Measurements from ENCODE around the gene PLEKHG4B.
"Not testable (repeated sequence)": the region's sequence is repeated elsewhere in the genome, so short reads cannot be mapped to it uniquely, and the experiment has no call there.

PLEKHG4B gene

GRCh38 chr5:219991-220390 is 128.0 kb downstream of the PLEKHG4B start:
- H2AK5ac ChIP-seq (ENCODE audit: low read depth, low read length): no peak overlapping the region
- H2BK12ac ChIP-seq (ENCODE audit: low read length): no peak overlapping the region
- no peak overlapping the region for H3K14ac ChIP-seq (ENCODE audit: low read length)
- H3K9me3 ChIP-seq (replicated peaks in 1 of 2; ENCODE audit: control insufficient read depth in 2 of 2, insufficient read depth in 1 of 2, low read depth in 1 of 2, low read length in 2 of 2): no peaks in the 10 kb centered on the region
- H2BK15ac ChIP-seq (ENCODE audit: low read length): no peak overlapping the region
- WGBS, 2 donors (ENCODE audit: extremely low coverage in 2 of 2, insufficient read length in 2 of 2, insufficient replicate concordance in 1 of 2): no CpG with 5 or more reads among the region's 4 CpGs
- peaks cover 4% of the 10 kb centered on the region for H3K79me1 ChIP-seq (ENCODE audit: low read depth, low read length)
- H2BK120ac ChIP-seq (ENCODE audit: low read depth, low read length): no peak overlapping the region
- H3K4ac ChIP-seq (ENCODE audit: low read length): no peak overlapping the region
- no peak for DNase-seq (ENCODE audit: low spot score)
- no peak overlapping the region for H4K91ac ChIP-seq (ENCODE audit: low read depth, low read length, poor library complexity)
- H3K4me3 ChIP-seq (ENCODE audit: low read length in 2 of 2): no peak overlapping the region
- peaks cover 3 to 8% of the 10 kb centered on the region in 2 donors for H3K4me1 ChIP-seq (ENCODE audit: control insufficient read depth in 2 of 2, insufficient read depth in 1 of 2, low read depth in 1 of 2, low read length in 2 of 2)
- H3K36me3 ChIP-seq (replicated peaks in 1 of 2; ENCODE audit: control insufficient read depth in 2 of 2, insufficient read depth in 2 of 2, low read length in 2 of 2): peaks cover 9 to 33% of the 10 kb centered on the region in 2 donors
- no peak overlapping the region for H3K27ac ChIP-seq (replicated peaks; ENCODE audit: low read length)
- H3K18ac ChIP-seq (ENCODE audit: low read length): no peak overlapping the region
- no peak overlapping the region for H3K4me2 ChIP-seq (ENCODE audit: insufficient read depth, low read length, poor library complexity, severe bottlenecking)
- no peak overlapping the region for H2AFZ ChIP-seq (ENCODE audit: low read length)
- no peak overlapping the region for H3K9ac ChIP-seq (ENCODE audit: low read depth, low read length, poor library complexity)
- H2BK5ac ChIP-seq (ENCODE audit: low read length): no peak overlapping the region
- H3K27me3 ChIP-seq (ENCODE audit: control insufficient read depth in 3 of 3, insufficient read depth in 3 of 3, low read depth in 1 of 3, low read length in 3 of 3): no peaks in the 10 kb centered on the region
- no peak overlapping the region for H3K23ac ChIP-seq (ENCODE audit: low read depth, low read length, poor library complexity)
- no peak overlapping the region for H4K8ac ChIP-seq (ENCODE audit: low read depth, low read length)

GRCh38 chr5:222951-223715 is 131.2 kb downstream of the PLEKHG4B start:
- not testable (repeated sequence) for H3K27ac ChIP-seq (replicated peaks; ENCODE audit: low read length); H3K4me3 ChIP-seq (ENCODE audit: low read length in 2 of 2); H2BK12ac ChIP-seq (ENCODE audit: low read length); H3K9ac ChIP-seq (ENCODE audit: low read depth, low read length, poor library complexity); H4K91ac ChIP-seq (ENCODE audit: low read depth, low read length, poor library complexity); H3K27me3 ChIP-seq (ENCODE audit: control insufficient read depth in 3 of 3, insufficient read depth in 3 of 3, low read depth in 1 of 3, low read length in 3 of 3); H3K79me1 ChIP-seq (ENCODE audit: low read depth, low read length); H3K18ac ChIP-seq (ENCODE audit: low read length); H2BK120ac ChIP-seq (ENCODE audit: low read depth, low read length); H3K14ac ChIP-seq (ENCODE audit: low read length); H3K4me2 ChIP-seq (ENCODE audit: insufficient read depth, low read length, poor library complexity, severe bottlenecking); H2AFZ ChIP-seq (ENCODE audit: low read length); H2AK5ac ChIP-seq (ENCODE audit: low read depth, low read length); H2BK15ac ChIP-seq (ENCODE audit: low read length); H3K9me3 ChIP-seq (replicated peaks in 1 of 2; ENCODE audit: control insufficient read depth in 2 of 2, insufficient read depth in 1 of 2, low read depth in 1 of 2, low read length in 2 of 2); H2BK5ac ChIP-seq (ENCODE audit: low read length); H4K8ac ChIP-seq (ENCODE audit: low read depth, low read length); DNase-seq (ENCODE audit: low spot score); H3K4ac ChIP-seq (ENCODE audit: low read length); H3K23ac ChIP-seq (ENCODE audit: low read depth, low read length, poor library complexity); H3K4me1 ChIP-seq (ENCODE audit: control insufficient read depth in 2 of 2, insufficient read depth in 1 of 2, low read depth in 1 of 2, low read length in 2 of 2)
- peaks cover 26 to 51% of the 10 kb centered on the region in 2 donors for H3K36me3 ChIP-seq (replicated peaks in 1 of 2; ENCODE audit: control insufficient read depth in 2 of 2, insufficient read depth in 2 of 2, low read length in 2 of 2)
- no CpG with 5 or more reads among the region's 6 CpGs for WGBS, 2 donors (ENCODE audit: extremely low coverage in 2 of 2, insufficient read length in 2 of 2, insufficient replicate concordance in 1 of 2)

GRCh38 chr5:223791-224190 is 131.8 kb downstream of the PLEKHG4B start:
- H3K18ac ChIP-seq (ENCODE audit: low read length): no peak overlapping the region
- H3K9me3 ChIP-seq (replicated peaks in 1 of 2; ENCODE audit: control insufficient read depth in 2 of 2, insufficient read depth in 1 of 2, low read depth in 1 of 2, low read length in 2 of 2): no peaks in the 10 kb centered on the region
- H2AFZ ChIP-seq (ENCODE audit: low read length): no peak overlapping the region
- H4K8ac ChIP-seq (ENCODE audit: low read depth, low read length): no peak overlapping the region
- H3K4me3 ChIP-seq (ENCODE audit: low read length in 2 of 2): no peak overlapping the region
- no peak overlapping the region for H2BK15ac ChIP-seq (ENCODE audit: low read length)
- no peaks in the 10 kb centered on the region for H3K27me3 ChIP-seq (ENCODE audit: control insufficient read depth in 3 of 3, insufficient read depth in 3 of 3, low read depth in 1 of 3, low read length in 3 of 3)
- H2AK5ac ChIP-seq (ENCODE audit: low read depth, low read length): no peak overlapping the region
- H3K14ac ChIP-seq (ENCODE audit: low read length): no peak overlapping the region
- H4K91ac ChIP-seq (ENCODE audit: low read depth, low read length, poor library complexity): no peak overlapping the region
- no peak overlapping the region for H2BK120ac ChIP-seq (ENCODE audit: low read depth, low read length)
- no peak overlapping the region for H3K27ac ChIP-seq (replicated peaks; ENCODE audit: low read length)
- WGBS, 2 donors (ENCODE audit: extremely low coverage in 2 of 2, insufficient read length in 2 of 2, insufficient replicate concordance in 1 of 2): no CpG with 5 or more reads among the region's 6 CpGs
- H3K4me2 ChIP-seq (ENCODE audit: insufficient read depth, low read length, poor library complexity, severe bottlenecking): no peak overlapping the region
- no peak overlapping the region for H2BK12ac ChIP-seq (ENCODE audit: low read length)
- H3K23ac ChIP-seq (ENCODE audit: low read depth, low read length, poor library complexity): no peak overlapping the region
- no peak overlapping the region for H3K4ac ChIP-seq (ENCODE audit: low read length)
- no peak overlapping the region for H3K9ac ChIP-seq (ENCODE audit: low read depth, low read length, poor library complexity)
- peaks cover 8% of the 10 kb centered on the region for H3K79me1 ChIP-seq (ENCODE audit: low read depth, low read length)
- no peak for DNase-seq (ENCODE audit: low spot score)
- no peak overlapping the region for H2BK5ac ChIP-seq (ENCODE audit: low read length)
- peaks cover 28 to 58% of the 10 kb centered on the region in 2 donors for H3K36me3 ChIP-seq (replicated peaks in 1 of 2; ENCODE audit: control insufficient read depth in 2 of 2, insufficient read depth in 2 of 2, low read length in 2 of 2)
- peaks cover 3 to 8% of the 10 kb centered on the region in 2 donors for H3K4me1 ChIP-seq (ENCODE audit: control insufficient read depth in 2 of 2, insufficient read depth in 1 of 2, low read depth in 1 of 2, low read length in 2 of 2)

GRCh38 chr5:225334-225733 is 133.4 kb downstream of the PLEKHG4B start:
- Histone ChIP-seq H4K8ac (ENCODE audit: low read depth, low read length) (no peak overlapping the region), H2BK120ac (ENCODE audit: low read depth, low read length) (no peak overlapping the region), H2AFZ (ENCODE audit: low read length) (no peak overlapping the region), H3K18ac (ENCODE audit: low read length) (no peak overlapping the region), H3K27ac (replicated peaks; ENCODE audit: low read length) (no peak overlapping the region), H3K4ac (ENCODE audit: low read length) (no peak overlapping the region), H3K4me2 (ENCODE audit: insufficient read depth, low read length, poor library complexity, severe bottlenecking) (no peak overlapping the region), H2BK15ac (ENCODE audit: low read length) (no peak overlapping the region), H3K9me3 (replicated peaks in 1 of 2; ENCODE audit: control insufficient read depth in 2 of 2, insufficient read depth in 1 of 2, low read depth in 1 of 2, low read length in 2 of 2) (no peaks in the 10 kb centered on the region), H3K36me3 (replicated peaks in 1 of 2; ENCODE audit: control insufficient read depth in 2 of 2, insufficient read depth in 2 of 2, low read length in 2 of 2) (peaks cover 37 to 73% of the 10 kb centered on the region in 2 donors), H3K27me3 (ENCODE audit: control insufficient read depth in 3 of 3, insufficient read depth in 3 of 3, low read depth in 1 of 3, low read length in 3 of 3) (no peaks in the 10 kb centered on the region), H3K79me1 (ENCODE audit: low read depth, low read length) (peaks cover 8% of the 10 kb centered on the region), H3K4me3 (ENCODE audit: low read length in 2 of 2) (no peak overlapping the region), H3K23ac (ENCODE audit: low read depth, low read length, poor library complexity) (no peak overlapping the region), H2BK12ac (ENCODE audit: low read length) (no peak overlapping the region), H3K4me1 (ENCODE audit: control insufficient read depth in 2 of 2, insufficient read depth in 1 of 2, low read depth in 1 of 2, low read length in 2 of 2) (no peaks in the 10 kb centered on the region), H3K14ac (ENCODE audit: low read length) (no peak overlapping the region), H3K9ac (ENCODE audit: low read depth, low read length, poor library complexity) (no peak overlapping the region), H4K91ac (ENCODE audit: low read depth, low read length, poor library complexity) (no peak overlapping the region), H2BK5ac (ENCODE audit: low read length) (no peak overlapping the region), H2AK5ac (ENCODE audit: low read depth, low read length) (no peak overlapping the region)
- no peak for DNase-seq (ENCODE audit: low spot score)
- no CpG with 5 or more reads among the region's 14 CpGs for WGBS, 2 donors (ENCODE audit: extremely low coverage in 2 of 2, insufficient read length in 2 of 2, insufficient replicate concordance in 1 of 2)

Data from neuronal stem cell (in vitro differentiated cells).